Activated CD4-positive, alpha-beta T cell treated with anti-CD3 and anti-CD28 coated beads, Interleukin-2, amount 50 U/mL, for 24 hours (primary cell): Measurements from ENCODE around the gene RNASEH2C.
A peak's percentile ranks its signal among the peaks of the same experiment; 100 is the strongest.
"Not testable (repeated sequence)": the region's sequence is repeated elsewhere in the genome, so short reads cannot be mapped to it uniquely, and the experiment has no call there.

Experiments used
- DNase-seq, 2 donors: peaks; one replicate each; pipeline ENCODE4 v3.0.0-alpha.2; 2020; ENCODE audit warnings: low read depth in 1 of 2, low spot score in 1 of 2

The RNASEH2C gene

GRCh38 chr11:65720211-65720934 is at the start of gene RNASEH2C:
RNASEH2C (minus strand) TSS chr11:65720798; CDS start chr11:65720758, 40 bp downstream.
- peak; percentile 56 to 72 for DNase-seq

- DNase-seq, result not testable (repeated sequence)
Measured at GRCh38 chr11:65767806-65768205, 47.2 kb upstream of the RNASEH2C start.

GRCh38 chr11:65767406-65767805 is 46.8 kb upstream of the RNASEH2C start:
- DNase-seq, result no peak

DNA sequence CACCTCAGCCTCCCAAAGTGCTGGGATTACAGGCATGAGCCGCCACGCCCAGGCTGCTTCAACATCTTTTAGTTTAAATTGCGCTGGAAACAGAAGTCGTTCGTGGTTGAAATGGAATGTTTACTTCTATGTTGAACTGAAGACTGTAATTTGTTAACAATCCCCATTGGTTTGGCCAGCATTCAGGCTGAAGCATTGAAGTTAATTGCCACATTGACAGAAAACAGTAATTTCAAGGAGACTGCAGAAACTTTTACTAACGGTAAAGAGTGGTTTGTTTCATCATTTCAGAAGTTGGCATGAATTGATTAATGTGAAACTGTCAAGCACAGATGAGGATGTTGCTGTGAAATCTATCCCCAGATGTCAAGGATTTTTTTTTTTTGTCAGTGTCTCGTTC is 45.9 kb upstream of the RNASEH2C start:
- DNase-seq, result no peak

GRCh38 chr11:65764434-65764833 is 43.8 kb upstream of the RNASEH2C start:
- no peak for DNase-seq

- DNase-seq, result not testable (repeated sequence)
Measured at GRCh38 chr11:65762816-65763215, 42.2 kb upstream of the RNASEH2C start.

DNA sequence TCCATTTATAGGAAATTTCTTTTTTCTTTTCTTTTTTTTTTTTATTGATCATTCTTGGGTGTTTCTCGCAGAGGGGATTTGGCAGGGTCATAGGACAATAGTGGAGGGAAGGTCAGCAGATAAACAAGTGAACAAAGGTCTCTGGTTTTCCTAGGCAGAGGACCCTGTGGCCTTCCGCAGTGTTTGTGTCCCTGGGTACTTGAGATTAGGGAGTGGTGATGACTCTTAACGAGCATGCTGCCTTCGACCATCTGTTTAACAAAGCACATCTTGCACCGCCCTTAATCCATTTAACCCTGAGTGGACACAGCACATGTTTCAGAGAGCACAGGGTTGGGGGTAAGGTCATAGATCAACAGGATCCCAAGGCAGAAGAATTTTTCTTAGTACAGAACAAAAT is 41.6 kb upstream of the RNASEH2C start:
- DNase-seq, result not testable (repeated sequence)

- DNase-seq, result no peak
Measured at GRCh38 chr11:65745049-65745448, 24.5 kb upstream of the RNASEH2C start.

- no peak for DNase-seq
Measured at GRCh38 chr11:65744699-65745042, 24.1 kb upstream of the RNASEH2C start.

GRCh38 chr11:65744026-65744698 is 23.6 kb upstream of the RNASEH2C start:
- DNase-seq, result no peak

GRCh38 chr11:65743681-65744025 is 23.1 kb upstream of the RNASEH2C start:
- no peak for DNase-seq

DNA sequence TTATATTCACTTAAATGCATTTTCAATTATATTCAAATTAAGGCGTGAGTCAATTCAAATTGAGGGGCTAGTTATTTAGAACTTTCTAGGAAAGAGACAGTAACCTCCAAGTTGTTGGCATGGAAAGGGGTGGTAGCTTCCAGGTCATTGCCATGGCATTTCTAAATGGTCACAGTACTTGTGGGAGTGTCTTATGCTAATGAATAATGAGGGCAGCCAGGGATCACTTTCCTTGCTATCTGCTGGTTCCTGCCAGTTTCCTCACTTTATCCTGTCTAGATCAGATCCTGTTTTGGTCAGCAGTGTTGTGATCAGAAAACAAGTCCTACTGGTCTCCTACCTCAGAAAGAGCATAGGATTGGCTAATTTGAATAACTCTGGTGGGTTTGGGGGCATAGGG is 21.8 kb upstream of the RNASEH2C start:
- no peak for DNase-seq

- no peak for DNase-seq
Measured at GRCh38 chr11:65741185-65741584, 20.6 kb upstream of the RNASEH2C start.

DNA sequence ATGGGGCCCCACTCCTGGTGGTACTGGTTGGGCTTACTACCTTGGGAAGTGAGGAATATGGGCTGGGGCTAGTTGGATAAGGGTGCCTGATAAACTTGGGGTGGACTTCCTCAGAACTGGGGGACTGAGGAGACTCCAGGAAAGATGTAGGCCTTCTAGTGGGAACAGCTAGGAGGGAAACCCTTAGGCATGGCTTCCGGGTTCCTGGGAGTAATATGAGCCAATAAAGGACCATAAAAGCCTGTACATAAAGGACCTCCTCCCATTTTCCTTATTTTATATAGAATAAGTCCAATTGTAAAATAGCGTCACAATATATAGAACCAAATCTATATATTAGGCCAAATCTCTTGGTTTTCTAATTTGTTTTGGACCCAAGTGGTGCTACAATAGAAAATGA is 18.4 kb upstream of the RNASEH2C start:
- no peak for DNase-seq

DNA sequence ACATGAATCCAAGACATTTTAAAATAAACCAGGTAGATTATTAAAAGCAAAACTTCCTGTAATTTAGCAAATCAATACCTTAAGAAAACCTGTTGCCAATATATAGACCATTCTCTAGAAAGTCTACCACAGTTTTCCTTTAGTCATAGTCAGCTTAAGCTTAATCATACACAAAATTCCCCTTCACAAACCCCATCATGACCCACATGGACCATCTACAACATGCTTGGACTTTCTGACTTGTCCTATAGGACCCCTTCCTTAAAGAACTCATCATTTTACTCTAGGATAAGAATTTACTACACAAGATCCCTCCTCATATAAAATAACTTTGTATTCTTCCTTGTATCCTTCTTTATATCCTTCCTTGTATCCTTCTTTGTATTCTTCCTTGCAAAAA is 16.2 kb upstream of the RNASEH2C start:
- DNase-seq, result no peak

- not testable (repeated sequence) for DNase-seq
Measured at GRCh38 chr11:65735111-65735510, 14.5 kb upstream of the RNASEH2C start.

- DNase-seq, result no peak
Measured at GRCh38 chr11:65730461-65730860, 9.9 kb upstream of the RNASEH2C start.

- no peak for DNase-seq
Measured at GRCh38 chr11:65727865-65728264, 7.3 kb upstream of the RNASEH2C start.

GRCh38 chr11:65726660-65727059 is 6.1 kb upstream of the RNASEH2C start:
- DNase-seq, result no peak

GRCh38 chr11:65722261-65722660 is 1.7 kb upstream of the RNASEH2C start:
- DNase-seq, result no peak

DNA sequence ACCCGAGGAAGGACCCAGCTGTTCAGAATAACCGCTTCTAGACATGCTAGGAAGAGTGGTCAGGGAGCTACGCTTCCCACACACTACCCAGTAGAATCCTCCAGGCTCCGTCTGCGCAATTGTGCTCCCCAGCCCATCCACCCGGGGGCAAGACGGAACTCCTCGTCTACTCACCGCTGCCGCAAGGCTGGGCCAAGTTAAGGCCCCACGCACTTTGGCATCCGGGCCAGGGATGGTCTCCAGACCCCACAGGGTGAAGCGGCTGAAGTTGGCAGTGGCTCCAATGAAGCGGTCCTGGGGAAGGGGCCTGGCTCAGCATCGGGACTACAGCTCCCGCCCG is 757 bp downstream of the RNASEH2C start:
- no peak for DNase-seq

DNA sequence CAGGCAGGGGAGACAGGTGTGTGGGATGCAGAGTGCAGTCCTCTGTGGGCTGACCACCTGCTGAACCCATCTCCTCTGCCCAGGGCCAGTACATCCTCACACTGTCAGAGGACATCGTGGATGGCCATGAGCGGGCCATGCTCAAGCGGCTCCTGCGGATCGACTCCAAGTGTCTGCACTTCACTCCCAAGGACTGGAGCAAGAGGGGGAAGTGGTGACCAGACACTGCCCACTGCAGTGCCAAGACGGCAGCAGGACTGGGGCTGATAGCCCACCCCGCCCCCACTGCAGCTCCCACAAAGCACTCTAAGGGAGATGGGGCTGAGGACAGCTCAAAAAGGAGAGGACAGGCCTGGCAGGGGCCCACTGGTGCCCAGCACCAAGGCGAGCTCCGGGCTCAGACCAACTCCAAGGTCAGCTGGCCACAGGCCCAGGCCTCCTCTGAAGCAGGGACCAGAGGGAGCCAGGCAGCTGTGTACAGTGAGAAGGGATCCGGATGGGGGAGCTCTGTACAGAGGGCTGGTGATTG is 1.6 kb downstream of the RNASEH2C start:
- no peak for DNase-seq

GRCh38 chr11:65718531-65718930 is 2.1 kb downstream of the RNASEH2C start:
- DNase-seq, result no peak
